ENCODE data around the gene TPP2. TPM values are rescaled to one million over a fixed set of nuclear protein-coding genes. Genes with fewer than 3 reads are reported as not detected.

TPP2 gene
- total RNA-seq, 4 donors from 2014 or later = 26.2 to 61.0 (median 30.5) TPM

DNA sequence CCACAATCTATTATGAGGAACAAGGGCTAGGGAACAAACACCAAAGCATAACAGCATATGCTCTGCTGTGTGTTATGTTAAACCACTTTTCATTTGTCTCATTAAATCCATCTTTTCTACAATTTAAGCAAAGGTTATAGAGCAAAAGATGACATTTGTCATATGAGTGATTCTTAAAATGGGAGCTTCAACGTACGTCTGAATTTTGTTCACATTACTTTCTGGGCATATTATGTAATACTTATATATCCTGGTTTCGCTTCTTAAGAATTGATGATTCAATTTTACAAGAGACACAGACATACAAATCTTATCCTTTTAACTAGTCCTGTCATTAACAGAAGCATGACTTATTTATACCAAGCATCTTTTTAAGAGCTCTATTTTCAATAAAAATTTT lies 3.3 kb upstream of the TPP2 start:
- TF ChIP-seq, protein P1, sequence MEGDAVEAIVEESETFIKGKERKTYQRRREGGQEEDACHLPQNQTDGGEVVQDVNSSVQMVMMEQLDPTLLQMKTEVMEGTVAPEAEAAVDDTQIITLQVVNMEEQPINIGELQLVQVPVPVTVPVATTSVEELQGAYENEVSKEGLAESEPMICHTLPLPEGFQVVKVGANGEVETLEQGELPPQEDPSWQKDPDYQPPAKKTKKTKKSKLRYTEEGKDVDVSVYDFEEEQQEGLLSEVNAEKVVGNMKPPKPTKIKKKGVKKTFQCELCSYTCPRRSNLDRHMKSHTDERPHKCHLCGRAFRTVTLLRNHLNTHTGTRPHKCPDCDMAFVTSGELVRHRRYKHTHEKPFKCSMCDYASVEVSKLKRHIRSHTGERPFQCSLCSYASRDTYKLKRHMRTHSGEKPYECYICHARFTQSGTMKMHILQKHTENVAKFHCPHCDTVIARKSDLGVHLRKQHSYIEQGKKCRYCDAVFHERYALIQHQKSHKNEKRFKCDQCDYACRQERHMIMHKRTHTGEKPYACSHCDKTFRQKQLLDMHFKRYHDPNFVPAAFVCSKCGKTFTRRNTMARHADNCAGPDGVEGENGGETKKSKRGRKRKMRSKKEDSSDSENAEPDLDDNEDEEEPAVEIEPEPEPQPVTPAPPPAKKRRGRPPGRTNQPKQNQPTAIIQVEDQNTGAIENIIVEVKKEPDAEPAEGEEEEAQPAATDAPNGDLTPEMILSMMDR (IDR thresholded peaks at IDR 0.05) = no peak
- TF ChIP-seq EP300 (IDR thresholded peaks at IDR 0.05) = no peak
- TF ChIP-seq POLR2A (IDR thresholded peaks at IDR 0.05) = no peak
- no peak for TF ChIP-seq POLR2AphosphoS5 (IDR thresholded peaks at IDR 0.05)
- Histone ChIP-seq H3K27ac (no peak overlapping the region), H3K9me3 (no peaks in the 10 kb centered on the region), H3K36me3 (no peaks in the 10 kb centered on the region), H3K4me3 (no peak overlapping the region), H3K4me1 (peaks cover 33% of the 10 kb centered on the region), H3K27me3 (no peaks in the 10 kb centered on the region)
- 76% methylated on average over 3 of the region's 3 CpGs for WGBS
- DNase-seq (ENCODE audit: low spot score in 2 of 2) = no peak

DNA sequence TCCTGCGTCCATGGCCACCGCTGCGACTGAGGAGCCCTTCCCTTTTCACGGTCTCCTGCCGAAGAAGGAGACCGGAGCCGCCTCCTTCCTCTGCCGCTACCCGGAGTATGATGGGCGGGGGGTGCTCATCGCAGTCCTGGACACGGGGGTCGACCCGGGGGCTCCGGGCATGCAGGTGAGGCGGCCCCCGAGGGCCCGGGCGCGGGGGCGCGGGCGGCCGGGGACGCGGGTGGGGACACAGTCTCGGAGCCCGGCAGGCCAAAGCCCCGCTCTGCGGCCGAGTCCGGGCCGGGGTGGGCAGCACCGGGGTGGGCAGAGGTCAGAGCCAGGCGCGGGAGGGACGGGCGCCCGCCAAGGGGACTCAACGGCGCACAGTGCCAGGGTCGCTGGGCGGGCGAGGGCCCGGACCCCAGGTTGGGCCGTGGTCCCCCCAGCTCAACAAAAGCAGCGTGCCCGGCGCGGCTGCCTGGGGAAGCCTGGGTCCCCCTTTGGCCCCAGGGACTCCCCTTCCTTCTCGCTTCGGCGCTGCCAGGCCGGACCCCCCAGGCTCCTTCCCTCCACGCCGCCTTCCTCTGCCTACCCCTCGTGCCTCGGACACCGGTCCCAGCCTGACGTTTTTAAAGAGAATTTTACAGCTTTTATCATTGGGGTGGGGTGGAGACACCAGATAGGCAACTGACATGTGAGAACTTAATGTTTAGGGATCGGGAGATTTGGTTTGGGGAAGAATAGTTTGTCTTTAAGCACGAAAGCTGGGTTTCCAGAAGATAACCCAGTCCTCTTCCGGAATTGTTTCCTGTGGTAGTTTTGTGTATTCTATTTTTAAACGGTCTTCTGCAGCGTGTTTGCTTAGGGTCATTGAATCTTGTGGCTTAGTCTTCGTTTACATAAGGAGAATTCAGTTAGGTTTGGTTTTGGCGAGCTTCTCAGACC lies 509 bp downstream of the TPP2 start:
- H3K27me3 ChIP-seq = no peaks in the 10 kb centered on the region
- TF ChIP-seq, protein P1 (IDR thresholded peaks at IDR 0.05) = no peak
- peak overlapping the region; percentile 84 for H3K4me3 ChIP-seq
- WGBS = 2% methylated on average over 16 of the region's 67 CpGs
- H3K9me3 ChIP-seq = no peaks in the 10 kb centered on the region
- peak overlapping the region; percentile 99 for H3K27ac ChIP-seq
- DNase-seq (ENCODE audit: low spot score in 2 of 2) = peak; percentile 69 to 80
- no peaks in the 10 kb centered on the region for H3K36me3 ChIP-seq
- H3K4me1 ChIP-seq = peaks cover 48% of the 10 kb centered on the region

DNA sequence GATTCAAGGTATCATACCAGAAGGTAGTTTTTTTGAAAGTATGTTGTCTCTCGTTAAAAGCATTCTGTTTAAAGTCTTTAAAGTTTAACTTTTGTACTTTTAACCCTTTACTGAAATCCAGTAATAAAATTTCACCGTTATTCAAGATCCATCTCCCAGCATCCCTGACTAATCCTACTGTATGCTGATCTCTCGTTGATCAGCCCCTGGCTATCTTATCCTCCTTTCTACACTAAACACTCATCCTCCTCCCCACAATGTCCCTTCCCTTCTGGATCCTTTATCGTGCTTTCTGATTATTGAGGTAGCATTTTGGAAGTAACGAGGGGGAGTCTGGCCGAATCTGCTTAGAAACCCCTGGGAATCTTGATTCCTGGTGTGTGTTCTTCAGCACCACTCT lies 1.3 kb downstream of the TPP2 start:
- peaks cover 40% of the 10 kb centered on the region for H3K4me1 ChIP-seq
- peak overlapping the region; percentile 84 for H3K4me3 ChIP-seq
- H3K27ac ChIP-seq = no peak overlapping the region
- no peak for DNase-seq (ENCODE audit: low spot score in 2 of 2)
- TF ChIP-seq EP300 (IDR thresholded peaks at IDR 0.05) = no peak
- no peak for TF ChIP-seq POLR2A (IDR thresholded peaks at IDR 0.05)
- TF ChIP-seq, protein P1 (IDR thresholded peaks at IDR 0.05) = no peak
- TF ChIP-seq POLR2AphosphoS5 (IDR thresholded peaks at IDR 0.05) = no peak
- WGBS = under 1% methylated on average over 6 of the region's 6 CpGs
- no peaks in the 10 kb centered on the region for H3K9me3 ChIP-seq
- no peaks in the 10 kb centered on the region for H3K36me3 ChIP-seq
- H3K27me3 ChIP-seq = no peaks in the 10 kb centered on the region

DNA sequence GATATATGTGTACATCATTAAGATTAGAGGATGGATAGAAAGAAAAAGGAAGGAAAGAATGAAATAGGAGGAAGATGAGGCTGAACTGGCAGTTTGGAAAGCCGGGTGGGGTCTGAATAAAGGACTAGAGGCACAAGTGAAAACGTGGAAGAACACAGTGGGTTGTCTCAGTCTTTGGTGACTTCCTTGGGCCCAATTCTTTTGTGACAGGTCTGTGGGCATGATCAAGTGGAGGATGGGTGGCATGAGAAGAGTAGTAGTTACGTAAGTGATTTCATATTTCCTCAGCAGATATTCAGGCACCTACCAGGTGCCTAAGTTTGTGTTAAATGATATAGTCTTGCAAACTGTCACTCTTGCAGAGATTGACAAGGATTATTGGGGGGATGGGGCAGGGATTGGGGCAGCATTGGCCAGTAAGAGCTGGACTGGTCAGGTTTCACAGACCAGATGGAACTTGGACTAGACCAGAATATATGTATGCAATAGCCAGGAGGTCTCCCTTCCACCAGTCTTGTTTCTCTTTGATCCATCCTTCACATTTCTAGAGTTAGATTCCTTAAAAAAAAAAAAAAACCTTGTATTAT lies 2.7 kb downstream of the TPP2 start:
- peaks cover 40% of the 10 kb centered on the region for H3K4me1 ChIP-seq
- no peak for DNase-seq (ENCODE audit: low spot score in 2 of 2)
- no peak overlapping the region for H3K27ac ChIP-seq
- H3K27me3 ChIP-seq = no peaks in the 10 kb centered on the region
- WGBS = 67% methylated on average over 3 of the region's 3 CpGs
- no peaks in the 10 kb centered on the region for H3K9me3 ChIP-seq
- TF ChIP-seq POLR2AphosphoS5 (IDR thresholded peaks at IDR 0.05) (no peak), POLR2A (IDR thresholded peaks at IDR 0.05) (no peak), EP300 (IDR thresholded peaks at IDR 0.05) (no peak)
- TF ChIP-seq, protein P1 (IDR thresholded peaks at IDR 0.05) = no peak
- no peaks in the 10 kb centered on the region for H3K36me3 ChIP-seq
- H3K4me3 ChIP-seq = no peak overlapping the region

DNA sequence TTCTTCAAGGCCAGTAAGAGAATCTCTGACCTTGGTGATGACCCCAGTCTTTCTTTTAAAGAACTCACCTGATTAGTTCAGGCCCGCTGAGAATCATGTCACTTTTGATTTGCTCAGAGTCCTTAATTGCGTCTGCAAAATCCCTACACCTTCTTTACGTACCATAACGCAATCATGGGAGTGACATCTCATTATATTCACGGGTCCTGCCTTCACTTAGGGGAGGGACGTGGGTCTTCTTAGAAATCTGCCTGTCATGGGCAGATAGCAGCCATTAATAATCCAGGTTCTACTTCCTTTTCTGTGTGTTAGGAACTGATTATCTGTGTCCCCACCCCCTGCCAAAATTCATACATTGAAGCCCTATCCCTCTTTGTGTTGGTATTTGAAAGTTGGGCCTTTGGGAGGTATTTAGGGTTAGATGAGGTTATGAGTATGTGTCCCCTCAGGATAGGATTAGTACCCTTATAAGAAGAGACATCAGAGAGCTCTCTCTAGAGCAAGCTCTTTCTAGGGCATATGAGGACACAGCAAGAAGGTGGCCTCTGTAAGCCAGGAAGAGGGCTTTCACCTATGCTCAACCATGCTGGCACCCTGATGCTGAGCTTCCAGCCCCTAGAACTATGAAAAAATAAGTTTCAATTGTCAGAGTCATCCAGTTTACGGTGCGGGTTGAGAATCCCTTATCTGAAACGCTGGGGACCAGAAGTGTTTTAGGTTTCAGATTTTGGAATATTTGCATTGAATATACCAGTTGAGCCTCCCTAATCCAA lies 9.9 kb downstream of the TPP2 start:
- WGBS = 88% methylated on average over 9 of the region's 9 CpGs
- H3K27ac ChIP-seq = no peak overlapping the region
- H3K36me3 ChIP-seq = peaks cover 37% of the 10 kb centered on the region
- no peaks in the 10 kb centered on the region for H3K27me3 ChIP-seq
- no peaks in the 10 kb centered on the region for H3K9me3 ChIP-seq
- TF ChIP-seq POLR2AphosphoS5 (IDR thresholded peaks at IDR 0.05) (no peak), POLR2A (IDR thresholded peaks at IDR 0.05) (no peak), EP300 (IDR thresholded peaks at IDR 0.05) (no peak)
- TF ChIP-seq, protein P1 (IDR thresholded peaks at IDR 0.05) = no peak
- no peak overlapping the region for H3K4me3 ChIP-seq
- no peak for DNase-seq (ENCODE audit: low spot score in 2 of 2)
- no peaks in the 10 kb centered on the region for H3K4me1 ChIP-seq

Data from suprapubic skin (tissue), 4 donors.